Measurements from ENCODE around the gene FGFR2.
A peak's percentile ranks its signal among the peaks of the same experiment; 100 is the strongest.

FGFR2 gene

DNA sequence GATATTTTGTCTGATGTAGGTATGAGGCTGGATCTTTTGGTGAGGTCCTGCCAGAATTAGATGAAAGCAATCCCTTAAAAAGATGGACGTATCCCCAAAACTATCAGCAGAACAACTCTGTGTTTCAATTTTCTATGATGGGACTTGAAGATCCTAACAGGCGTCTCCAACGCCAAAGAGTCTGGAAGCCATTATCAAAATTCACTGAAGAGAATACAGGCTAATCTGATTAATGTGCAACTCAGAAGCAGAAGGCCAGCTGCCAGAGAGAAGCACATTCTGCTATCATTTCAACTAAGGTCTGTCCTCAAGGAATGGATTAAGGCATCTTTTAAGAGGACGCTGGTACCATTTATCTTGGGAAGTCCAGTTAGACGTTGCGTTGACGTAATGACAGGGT lies 119.7 kb downstream of the FGFR2 start:
- TF ChIP-seq, protein P1, sequence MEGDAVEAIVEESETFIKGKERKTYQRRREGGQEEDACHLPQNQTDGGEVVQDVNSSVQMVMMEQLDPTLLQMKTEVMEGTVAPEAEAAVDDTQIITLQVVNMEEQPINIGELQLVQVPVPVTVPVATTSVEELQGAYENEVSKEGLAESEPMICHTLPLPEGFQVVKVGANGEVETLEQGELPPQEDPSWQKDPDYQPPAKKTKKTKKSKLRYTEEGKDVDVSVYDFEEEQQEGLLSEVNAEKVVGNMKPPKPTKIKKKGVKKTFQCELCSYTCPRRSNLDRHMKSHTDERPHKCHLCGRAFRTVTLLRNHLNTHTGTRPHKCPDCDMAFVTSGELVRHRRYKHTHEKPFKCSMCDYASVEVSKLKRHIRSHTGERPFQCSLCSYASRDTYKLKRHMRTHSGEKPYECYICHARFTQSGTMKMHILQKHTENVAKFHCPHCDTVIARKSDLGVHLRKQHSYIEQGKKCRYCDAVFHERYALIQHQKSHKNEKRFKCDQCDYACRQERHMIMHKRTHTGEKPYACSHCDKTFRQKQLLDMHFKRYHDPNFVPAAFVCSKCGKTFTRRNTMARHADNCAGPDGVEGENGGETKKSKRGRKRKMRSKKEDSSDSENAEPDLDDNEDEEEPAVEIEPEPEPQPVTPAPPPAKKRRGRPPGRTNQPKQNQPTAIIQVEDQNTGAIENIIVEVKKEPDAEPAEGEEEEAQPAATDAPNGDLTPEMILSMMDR (IDR thresholded peaks at IDR 0.05), result no peak
- Histone ChIP-seq H3K27ac (no peak overlapping the region), H3K4me3 (no peak overlapping the region)
- no peak for DNase-seq (ENCODE audit: low spot score)

DNA sequence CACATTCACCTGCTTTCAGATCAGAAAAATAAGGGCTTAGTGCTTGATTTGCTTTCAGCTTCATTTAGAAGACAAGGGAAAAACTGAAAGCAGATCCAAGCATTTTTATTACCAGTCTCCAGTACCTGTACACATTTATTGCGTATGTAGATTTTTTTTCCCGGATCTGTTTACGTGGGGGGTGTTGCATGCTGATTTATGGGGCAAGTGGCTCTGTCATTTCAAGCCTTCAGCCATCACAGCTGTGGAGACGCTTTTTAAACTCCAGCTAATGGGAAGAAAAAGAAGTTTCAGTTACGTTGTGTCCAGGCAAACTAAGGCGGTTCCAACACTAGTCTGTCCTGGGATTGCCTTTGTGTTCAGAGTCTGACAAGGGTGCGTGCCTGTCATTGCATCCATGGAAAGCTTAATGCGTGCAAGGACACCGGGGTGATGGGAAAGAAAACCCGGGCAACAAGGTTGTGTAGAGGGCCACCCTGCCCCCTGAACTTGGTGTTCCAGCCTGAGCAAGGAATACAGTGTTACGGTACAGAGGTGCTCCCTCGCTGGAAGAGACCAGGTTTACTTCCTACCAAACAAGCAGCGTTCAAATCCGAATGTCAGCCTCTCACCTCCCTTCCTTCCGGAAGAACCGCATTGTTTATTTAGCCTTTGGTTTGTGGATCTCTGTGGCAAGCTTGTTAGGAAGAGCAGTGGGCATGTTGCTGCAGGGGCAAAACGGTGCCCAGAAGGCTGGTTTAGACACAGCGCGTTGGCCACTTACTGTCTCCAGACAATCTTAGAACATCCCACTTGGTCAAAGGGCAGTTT lies 128.2 kb downstream of the FGFR2 start:
- no peak overlapping the region for H3K27ac ChIP-seq
- TF ChIP-seq, protein P1 (IDR thresholded peaks at IDR 0.05), result no peak
- no peak overlapping the region for H3K4me3 ChIP-seq
- no peak for DNase-seq (ENCODE audit: low spot score)

DNA sequence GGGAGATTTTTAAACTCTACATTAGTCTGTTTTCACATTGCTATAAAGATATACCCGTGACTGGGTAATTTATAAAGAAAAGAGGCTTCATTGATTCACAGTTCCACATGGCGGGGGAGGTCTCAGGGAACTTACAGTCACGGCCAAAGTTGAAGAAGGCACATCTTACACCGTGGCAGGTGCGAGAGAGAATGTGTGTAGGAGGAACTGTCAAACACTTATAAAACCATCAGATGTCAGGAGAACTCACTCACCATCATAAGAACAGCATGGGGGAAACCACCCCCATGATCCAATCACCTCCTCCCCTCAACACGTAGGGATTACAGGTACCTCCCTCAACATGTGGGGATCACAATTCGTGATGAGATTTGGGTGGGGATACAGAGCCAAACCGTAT lies 129.5 kb downstream of the FGFR2 start:
- TF ChIP-seq, protein P1 (IDR thresholded peaks at IDR 0.05), result no peak
- Histone ChIP-seq H3K27ac (no peak overlapping the region), H3K4me3 (no peak overlapping the region)
- no peak for DNase-seq (ENCODE audit: low spot score)

DNA sequence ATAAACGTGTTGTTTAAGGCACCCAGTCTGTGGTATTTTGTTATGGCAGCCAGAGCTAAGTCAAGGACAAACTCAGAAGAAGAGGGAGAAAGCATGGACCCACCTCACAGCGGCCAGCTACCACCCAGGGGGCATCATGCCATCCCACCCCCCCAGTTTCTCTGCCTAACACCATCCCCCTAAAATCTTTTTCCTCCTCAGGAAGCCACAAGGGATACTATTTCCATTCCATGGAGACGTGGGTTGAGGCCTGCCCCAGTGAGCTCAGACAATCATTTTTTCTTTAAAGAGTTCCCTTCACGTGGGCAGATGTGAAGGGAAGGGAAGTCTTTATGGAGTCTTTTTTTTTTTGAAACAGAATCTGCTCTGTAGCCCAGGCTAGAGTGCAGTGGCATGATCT lies 131.8 kb downstream of the FGFR2 start:
- H3K4me3 ChIP-seq, result no peak overlapping the region
- H3K27ac ChIP-seq, result no peak overlapping the region
- TF ChIP-seq, protein P1 (IDR thresholded peaks at IDR 0.05), result no peak
- no peak for DNase-seq (ENCODE audit: low spot score)

DNA sequence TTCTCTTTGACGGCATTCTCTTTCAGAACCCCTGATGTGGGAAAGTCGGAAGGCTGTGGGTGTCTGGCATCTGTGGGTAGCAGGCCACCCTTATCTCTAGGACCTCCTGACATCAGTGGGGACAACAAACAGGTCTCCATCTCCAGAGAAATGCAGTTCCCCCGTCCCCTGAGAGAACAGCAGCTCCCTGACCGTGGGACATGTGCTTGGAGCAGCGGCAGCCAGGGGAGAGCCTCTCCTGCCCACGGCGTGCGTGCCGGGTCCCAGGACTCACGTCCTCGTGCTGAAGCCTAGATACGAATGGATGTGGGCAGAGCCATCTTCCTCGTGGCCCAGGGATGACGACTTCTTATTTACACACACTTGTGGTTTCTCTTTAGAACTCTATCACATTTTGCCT lies 133.0 kb downstream of the FGFR2 start:
- TF ChIP-seq, protein P1 (IDR thresholded peaks at IDR 0.05), result no peak
- no peak overlapping the region for H3K27ac ChIP-seq
- H3K4me3 ChIP-seq, result no peak overlapping the region
- DNase-seq (ENCODE audit: low spot score), result no peak

DNA sequence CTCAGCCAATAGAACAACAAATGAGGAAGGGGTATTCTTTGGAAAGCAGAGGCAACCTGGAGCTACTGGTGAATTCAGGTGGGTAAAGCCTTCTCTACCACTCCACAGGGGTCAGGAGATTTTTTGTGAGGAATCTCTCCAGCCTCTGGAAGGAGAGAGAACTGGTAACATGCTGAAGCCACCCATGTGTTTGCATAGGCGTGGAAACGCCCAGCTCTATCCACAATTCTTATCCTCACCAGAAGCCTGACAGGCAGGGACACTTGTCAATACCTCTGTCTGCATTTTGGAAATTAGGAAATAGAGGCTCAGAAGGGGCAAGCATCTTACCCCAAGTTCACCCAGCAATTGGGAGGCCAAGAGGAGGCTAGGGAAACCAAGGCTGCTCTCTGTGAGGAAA lies 133.7 kb downstream of the FGFR2 start:
- no peak for DNase-seq (ENCODE audit: low spot score)
- TF ChIP-seq, protein P1 (IDR thresholded peaks at IDR 0.05), result no peak
- Histone ChIP-seq H3K27ac (peak overlapping the region in 1 of 2 donors; percentile 50), H3K4me3 (no peak overlapping the region)

DNA sequence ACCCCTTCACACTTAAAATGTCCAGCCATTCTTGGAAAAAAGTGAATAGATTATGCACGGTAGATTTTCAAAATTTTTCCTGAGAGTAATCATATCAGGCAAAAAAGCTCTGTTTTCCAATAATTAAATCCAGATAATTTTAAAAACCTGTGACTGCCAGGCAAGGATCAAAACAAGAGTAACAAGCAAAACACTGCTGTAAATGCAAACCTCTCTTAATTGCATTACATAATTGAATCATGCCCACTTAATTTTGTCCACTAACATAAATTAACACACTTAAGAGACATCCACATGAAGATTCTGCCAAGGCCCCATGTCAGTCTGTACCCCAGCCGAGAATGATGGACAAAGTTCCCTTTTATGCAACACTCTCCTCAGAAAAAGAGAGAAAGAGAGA lies 135.3 kb downstream of the FGFR2 start:
- no peak overlapping the region for H3K27ac ChIP-seq
- no peak overlapping the region for H3K4me3 ChIP-seq
- no peak for DNase-seq (ENCODE audit: low spot score)
- TF ChIP-seq, protein P1 (IDR thresholded peaks at IDR 0.05), result no peak
